HK-2 (cell line): ENCODE measurements around the gene EFNA5.

Source experiments
- DNase-seq: peaks from one replicate; pipeline ENCODE4 v3.0.0-alpha.2; 2018; ENCODE audit not compliant: unreplicated experiment

EFNA5 gene

GRCh38 chr5:107428303-107428813 lies 242.4 kb downstream of the EFNA5 start:
- DNase-seq = no peak

GRCh38 chr5:107426872-107427271 lies 243.9 kb downstream of the EFNA5 start:
- DNase-seq = no peak

GRCh38 chr5:107426209-107426608 lies 244.5 kb downstream of the EFNA5 start:
- no peak for DNase-seq

- DNase-seq = peak; percentile 13
Measured at GRCh38 chr5:107425541-107426031, 245.2 kb downstream of the EFNA5 start.

GRCh38 chr5:107424491-107424890 lies 246.2 kb downstream of the EFNA5 start:
- DNase-seq = no peak

GRCh38 chr5:107422494-107422893 lies 248.2 kb downstream of the EFNA5 start:
- no peak for DNase-seq

- DNase-seq = no peak
Measured at GRCh38 chr5:107419498-107419897, 251.2 kb downstream of the EFNA5 start.

- DNase-seq = no peak
Measured at GRCh38 chr5:107418902-107419301, 251.8 kb downstream of the EFNA5 start.

GRCh38 chr5:107418071-107418470 lies 252.7 kb downstream of the EFNA5 start:
- no peak for DNase-seq

GRCh38 chr5:107415762-107416161 lies 255.0 kb downstream of the EFNA5 start:
- DNase-seq = no peak

GRCh38 chr5:107414802-107415201 lies 255.9 kb downstream of the EFNA5 start:
- no peak for DNase-seq

GRCh38 chr5:107413754-107414153 lies 257.0 kb downstream of the EFNA5 start:
- DNase-seq = no peak

GRCh38 chr5:107408564-107408963 lies 262.2 kb downstream of the EFNA5 start:
- DNase-seq = no peak

- no peak for DNase-seq
Measured at GRCh38 chr5:107407713-107408298, 262.9 kb downstream of the EFNA5 start.

- no peak for DNase-seq
Measured at GRCh38 chr5:107404595-107405374, 266.0 kb downstream of the EFNA5 start.

GRCh38 chr5:107403228-107403953 lies 267.3 kb downstream of the EFNA5 start:
- DNase-seq = no peak

- no peak for DNase-seq
Measured at GRCh38 chr5:107402434-107403227, 268.1 kb downstream of the EFNA5 start.

GRCh38 chr5:107401470-107402122 lies 269.1 kb downstream of the EFNA5 start:
- DNase-seq = no peak

- DNase-seq = no peak
Measured at GRCh38 chr5:107400328-107400727, 270.4 kb downstream of the EFNA5 start.

- DNase-seq = no peak
Measured at GRCh38 chr5:107398703-107399102, 272.0 kb downstream of the EFNA5 start.

GRCh38 chr5:107396351-107396690 lies 274.4 kb downstream of the EFNA5 start:
- DNase-seq = no peak
